Karpas-422 (cell line): ENCODE data around the gene ASTN2. TPM values are rescaled to one million over a fixed set of nuclear protein-coding genes. Genes with fewer than 3 reads are reported as not detected.

Experiments used
- DNase-seq: peaks from one replicate; pipeline ENCODE4 v3.0.0-alpha.2; 2015
- H2AFZ ChIP-seq: fragments of 200-600 bp; sonication (generic); 2 replicates; pipeline ENCODE4 v1.6.1; 2014; ENCODE audit warnings: antibody characterized with exemption, low read length, mixed read lengths
- H3K27ac ChIP-seq: fragments of 200-600 bp; sonication (generic); 2 replicates; pipeline ENCODE4 v1.5.1; 2014; ENCODE audit warnings: mild to moderate bottlenecking, low read length, moderate library complexity
- H3K27me3 ChIP-seq: fragments of 200-600 bp; sonication (generic); 2 replicates; pipeline ENCODE4 v1.6.1; 2014; ENCODE audit warnings: low read length, mixed read lengths
- H3K36me3 ChIP-seq: fragments of 200-600 bp; sonication (generic); 2 replicates; pipeline ENCODE4 v1.6.1; 2014; ENCODE audit warnings: low read length, mixed read lengths; ENCODE audit not compliant: insufficient read depth
- H3K4me1 ChIP-seq: fragments of 200-600 bp; sonication (generic); 2 replicates; pipeline ENCODE4 v1.6.1; 2014; ENCODE audit warnings: mild to moderate bottlenecking, low read length, mixed read lengths
- H3K4me2 ChIP-seq: fragments of 200-600 bp; sonication (generic); 2 replicates; pipeline ENCODE4 v1.6.1; 2014; ENCODE audit warnings: low read length, low read depth, mild to moderate bottlenecking; ENCODE audit not compliant: poor library complexity, severe bottlenecking
- H3K4me3 ChIP-seq: fragments of 200-600 bp; sonication (generic); 2 replicates; pipeline ENCODE4 v1.5.1; 2014; ENCODE audit warnings: mild to moderate bottlenecking, antibody characterized with exemption, low read length, mixed read lengths
- H3K79me2 ChIP-seq: fragments of 200-600 bp; sonication (generic); 2 replicates; pipeline ENCODE4 v1.6.1; 2014; ENCODE audit warnings: mild to moderate bottlenecking, low read length, mixed read lengths
- H3K9ac ChIP-seq: fragments of 200-600 bp; sonication (generic); 2 replicates; pipeline ENCODE4 v1.6.0; 2014; ENCODE audit warnings: low read length
- H3K9me2 ChIP-seq: fragments of 200-600 bp; sonication (generic), shearing (Covaris generic); replicated peaks from 2 replicates; pipeline ENCODE4 v1.6.0; 2014; ENCODE audit warnings: mild to moderate bottlenecking, low read length, moderate library complexity; ENCODE audit not compliant: insufficient read depth
- H3K9me3 ChIP-seq: fragments of 300-700, 200-600 bp; sonication (generic); 2 replicates; pipeline ENCODE4 v1.6.1; 2014; ENCODE audit warnings: low read length, mixed read lengths
- H4K20me1 ChIP-seq: fragments of 200-600 bp; sonication (generic); 2 replicates; pipeline ENCODE4 v1.6.1; 2014; ENCODE audit warnings: mild to moderate bottlenecking, antibody characterized with exemption, low read length, low read depth; ENCODE audit not compliant: insufficient read depth
- total RNA-seq: library from RNA; depleted of rRNA; stranded (reverse); fragments of >200 nt; shearing (Covaris generic); gene quantifications from 2 replicates; pipeline ENCODE4 v1.2.3, GENCODE V29; 2014; ENCODE audit warnings: low replicate concordance

Gene ASTN2
- total RNA-seq, 1 experiment from 2014 or later = 5.3 TPM

DNA sequence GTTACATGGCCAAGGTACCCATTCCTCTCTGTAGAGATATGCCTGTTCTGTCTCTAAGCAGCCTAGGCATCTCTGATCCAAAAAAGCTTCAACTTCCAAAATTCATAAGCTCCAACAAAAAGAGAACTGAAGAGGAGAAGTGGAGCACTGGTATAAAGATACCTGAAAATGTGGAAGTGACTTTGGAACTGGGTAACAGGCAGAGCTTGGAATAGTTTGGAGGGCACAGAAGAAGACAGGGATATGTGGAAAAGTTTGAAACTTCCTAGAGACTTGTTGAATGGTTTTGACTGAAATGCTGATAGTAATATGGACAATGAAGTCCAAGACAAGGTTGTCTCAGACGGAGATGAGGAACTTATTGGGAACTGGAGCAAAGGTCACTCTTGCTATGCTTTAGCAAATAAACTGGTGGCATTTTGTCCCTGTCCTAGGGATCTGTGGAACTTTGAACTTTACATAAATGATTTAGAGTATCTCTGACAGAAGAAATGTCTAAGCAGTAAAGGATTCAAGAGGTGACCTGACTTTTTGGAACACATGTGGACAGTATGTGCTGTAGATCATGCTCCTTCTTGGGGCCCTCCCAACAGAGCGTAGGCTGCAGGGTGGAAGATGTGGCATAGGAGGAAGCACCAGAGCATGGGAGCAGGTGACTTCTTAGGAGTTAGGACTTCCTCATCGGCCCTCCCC is 889.9 kb downstream of the ASTN2 start:
- H3K36me3 ChIP-seq = no peaks in the 10 kb centered on the region
- no peaks in the 10 kb centered on the region for H3K79me2 ChIP-seq
- no peak overlapping the region for H2AFZ ChIP-seq
- H3K27ac ChIP-seq = no peak overlapping the region
- no peak overlapping the region for H3K4me3 ChIP-seq
- no peak for DNase-seq
- H3K9me3 ChIP-seq = no peaks in the 10 kb centered on the region
- H3K9me2 ChIP-seq = no peaks in the 10 kb centered on the region
- H3K27me3 ChIP-seq = peaks cover 3% of the 10 kb centered on the region; the same call in 1 of the 2 replicates
- no peaks in the 10 kb centered on the region for H4K20me1 ChIP-seq
- H3K9ac ChIP-seq = no peak overlapping the region
- H3K4me1 ChIP-seq = no peaks in the 10 kb centered on the region
- no peak overlapping the region for H3K4me2 ChIP-seq

DNA sequence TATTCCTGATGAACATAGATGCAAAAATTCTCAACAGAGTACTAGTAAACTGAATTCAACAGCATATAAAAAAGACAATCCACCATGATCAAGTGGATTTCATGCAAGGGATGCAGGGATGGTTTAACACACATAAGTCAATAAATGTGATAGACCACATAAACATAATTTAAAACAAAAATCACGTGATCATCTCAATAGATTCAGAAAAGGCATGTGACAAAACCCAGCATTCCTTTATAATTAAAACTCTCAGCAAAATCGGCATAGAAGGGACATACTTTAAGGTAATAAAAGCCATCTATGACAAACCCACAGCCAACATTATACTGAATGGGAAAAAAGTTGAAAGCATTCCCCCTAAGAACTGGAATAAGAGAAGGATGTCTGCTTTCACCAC is 894.6 kb downstream of the ASTN2 start:
- Histone ChIP-seq H2AFZ (no peak overlapping the region), H3K79me2 (no peaks in the 10 kb centered on the region), H3K9ac (no peak overlapping the region), H4K20me1 (no peaks in the 10 kb centered on the region), H3K9me2 (no peaks in the 10 kb centered on the region), H3K4me2 (no peak overlapping the region), H3K36me3 (no peaks in the 10 kb centered on the region), H3K9me3 (no peaks in the 10 kb centered on the region), H3K4me3 (no peak overlapping the region), H3K27ac (no peak overlapping the region), H3K4me1 (no peaks in the 10 kb centered on the region), H3K27me3 (0 out of 2 replicates have a peak, but pooled peaks cover 3% of the 10 kb centered on the region)
- no peak for DNase-seq

DNA sequence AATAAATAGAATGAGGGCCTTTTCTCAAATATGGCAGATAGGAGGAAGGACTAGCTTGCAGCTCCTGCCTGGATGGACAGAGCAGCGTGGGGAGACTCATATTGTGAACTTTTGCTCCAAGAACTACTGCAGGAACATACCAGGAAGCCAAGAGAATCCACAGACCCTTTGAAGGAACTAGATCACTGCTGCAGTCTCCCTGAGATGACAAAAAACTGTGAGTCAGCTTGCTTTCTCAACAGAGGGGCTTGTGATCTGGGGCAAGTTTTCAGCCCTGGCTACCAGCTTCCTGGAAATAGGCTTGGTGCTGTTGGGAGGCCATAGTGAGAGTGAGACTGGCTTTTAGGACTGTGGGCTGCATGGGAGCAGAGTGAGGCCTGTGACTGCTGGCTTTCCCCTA is 898.4 kb downstream of the ASTN2 start:
- Histone ChIP-seq H3K27ac (no peak overlapping the region), H3K4me1 (no peaks in the 10 kb centered on the region), H3K27me3 (0 out of 2 replicates have a peak, but pooled peaks cover 3% of the 10 kb centered on the region), H3K36me3 (no peaks in the 10 kb centered on the region), H2AFZ (no peak overlapping the region), H3K9ac (no peak overlapping the region), H4K20me1 (no peaks in the 10 kb centered on the region), H3K79me2 (no peaks in the 10 kb centered on the region), H3K4me2 (no peak overlapping the region), H3K9me3 (no peaks in the 10 kb centered on the region), H3K4me3 (no peak overlapping the region), H3K9me2 (no peaks in the 10 kb centered on the region)
- no peak for DNase-seq

DNA sequence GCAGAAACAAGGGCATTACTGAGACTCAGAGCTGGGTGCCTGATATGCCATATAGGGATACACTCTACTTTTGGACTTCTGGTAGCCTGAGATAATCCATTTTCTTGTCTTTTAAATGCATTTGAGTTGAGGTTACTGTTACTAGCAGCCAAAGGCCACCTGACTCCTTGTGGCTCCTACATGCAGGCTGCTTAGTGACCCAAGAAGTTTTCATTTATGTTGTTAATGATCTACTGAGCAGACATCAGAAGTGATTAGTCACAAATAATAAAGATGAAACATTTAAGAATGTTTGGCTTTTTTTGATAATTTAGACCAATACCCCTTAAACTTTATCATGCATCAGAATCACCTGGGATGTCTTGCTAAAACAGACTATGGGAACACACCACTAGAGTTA is 899.3 kb downstream of the ASTN2 start:
- no peaks in the 10 kb centered on the region for H3K36me3 ChIP-seq
- H3K4me1 ChIP-seq = no peaks in the 10 kb centered on the region
- H3K27me3 ChIP-seq = 0 out of 2 replicates have a peak, but pooled peaks cover 3% of the 10 kb centered on the region
- no peaks in the 10 kb centered on the region for H3K9me2 ChIP-seq
- H3K9me3 ChIP-seq = no peaks in the 10 kb centered on the region
- DNase-seq = no peak
- no peak overlapping the region for H2AFZ ChIP-seq
- H3K4me2 ChIP-seq = no peak overlapping the region
- no peak overlapping the region for H3K4me3 ChIP-seq
- H3K79me2 ChIP-seq = no peaks in the 10 kb centered on the region
- H3K27ac ChIP-seq = no peak overlapping the region
- no peak overlapping the region for H3K9ac ChIP-seq
- H4K20me1 ChIP-seq = no peaks in the 10 kb centered on the region

DNA sequence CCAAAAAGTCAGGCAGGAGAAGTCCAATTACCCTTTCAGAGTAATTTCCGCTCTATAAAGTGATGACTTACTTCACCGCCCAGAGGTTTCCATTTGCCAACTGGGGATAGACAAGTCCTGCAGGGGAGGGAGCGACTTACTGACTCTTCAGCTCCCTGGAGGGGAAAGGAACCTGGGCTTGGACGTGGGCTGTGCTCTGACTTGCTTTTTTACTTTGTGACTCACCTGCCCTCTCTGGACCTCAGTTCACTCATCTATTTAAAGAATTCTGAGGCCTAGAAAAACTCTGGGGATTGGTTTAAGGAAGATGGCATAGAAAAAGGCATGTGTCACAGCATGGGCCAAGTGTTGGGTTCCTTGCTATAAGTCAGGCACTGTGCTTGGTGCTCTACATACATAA is 908.2 kb downstream of the ASTN2 start:
- H3K36me3 ChIP-seq = no peaks in the 10 kb centered on the region
- no peak overlapping the region for H3K4me2 ChIP-seq
- H3K79me2 ChIP-seq = no peaks in the 10 kb centered on the region
- H3K4me3 ChIP-seq = no peak overlapping the region
- no peak for DNase-seq
- H3K9me2 ChIP-seq = no peaks in the 10 kb centered on the region
- no peaks in the 10 kb centered on the region for H4K20me1 ChIP-seq
- H3K9ac ChIP-seq = no peak overlapping the region
- no peaks in the 10 kb centered on the region for H3K9me3 ChIP-seq
- no peak overlapping the region for H3K27ac ChIP-seq
- peaks cover 12% of the 10 kb centered on the region for H3K4me1 ChIP-seq
- no peaks in the 10 kb centered on the region for H3K27me3 ChIP-seq
- no peak overlapping the region for H2AFZ ChIP-seq

DNA sequence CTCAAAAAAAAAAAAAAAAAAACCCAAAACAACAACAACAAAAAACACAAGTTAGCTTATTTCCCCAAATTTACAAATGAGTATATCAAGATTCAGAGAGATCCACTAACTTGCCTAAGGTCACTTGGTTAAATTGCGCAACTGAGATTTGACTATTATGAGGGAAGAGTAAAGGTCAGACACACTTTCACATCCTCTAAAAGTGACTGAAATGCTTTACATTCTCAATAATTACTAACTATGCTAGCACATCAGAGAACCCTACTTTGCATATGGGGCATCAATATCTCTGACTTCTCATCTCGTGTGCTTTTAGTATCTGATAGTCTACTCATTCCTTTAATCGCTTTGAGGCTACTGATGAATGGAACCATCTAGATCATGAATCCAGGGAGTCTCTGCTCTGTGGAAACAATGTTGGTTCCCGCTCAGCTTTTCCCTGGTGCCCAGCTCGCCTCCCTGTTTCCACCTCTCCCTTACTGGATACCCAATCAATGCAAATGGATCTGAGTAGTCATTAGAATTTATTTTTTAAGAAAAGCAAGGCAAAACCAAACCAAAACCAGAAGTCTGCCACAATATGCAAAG is 909.9 kb downstream of the ASTN2 start:
- no peak overlapping the region for H2AFZ ChIP-seq
- no peaks in the 10 kb centered on the region for H3K9me2 ChIP-seq
- no peaks in the 10 kb centered on the region for H3K36me3 ChIP-seq
- H3K9ac ChIP-seq = no peak overlapping the region
- no peak overlapping the region for H3K27ac ChIP-seq
- H3K27me3 ChIP-seq = no peaks in the 10 kb centered on the region
- no peaks in the 10 kb centered on the region for H3K79me2 ChIP-seq
- H3K4me1 ChIP-seq = peaks cover 12% of the 10 kb centered on the region
- H4K20me1 ChIP-seq = no peaks in the 10 kb centered on the region
- peak; percentile 70 for DNase-seq
- H3K4me2 ChIP-seq = peak overlapping the region; percentile 38
- H3K4me3 ChIP-seq = no peak overlapping the region
- H3K9me3 ChIP-seq = no peaks in the 10 kb centered on the region

DNA sequence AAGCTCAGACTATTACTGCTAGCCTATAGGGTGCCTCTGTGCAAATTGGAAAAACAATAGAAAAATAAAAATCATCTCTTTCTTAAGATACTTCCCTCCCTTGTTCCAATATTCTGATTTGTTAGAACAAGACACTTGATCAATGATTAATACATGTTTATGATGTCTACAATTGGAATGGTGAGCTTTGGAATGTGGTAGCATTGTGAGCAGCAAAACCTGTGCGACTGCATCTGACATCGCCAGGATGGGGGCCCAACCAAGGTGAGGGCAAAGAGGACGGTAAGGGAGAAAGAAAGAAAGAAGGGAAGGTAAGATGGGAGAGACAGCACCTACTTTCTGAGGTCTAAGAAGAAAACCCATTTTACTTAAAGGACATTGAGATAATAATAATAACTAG is 910.8 kb downstream of the ASTN2 start:
- no peak for DNase-seq
- Histone ChIP-seq H3K4me3 (no peak overlapping the region), H3K4me2 (no peak overlapping the region), H3K27ac (no peak overlapping the region), H3K9ac (no peak overlapping the region), H3K9me2 (no peaks in the 10 kb centered on the region), H3K36me3 (no peaks in the 10 kb centered on the region), H3K79me2 (no peaks in the 10 kb centered on the region), H3K9me3 (no peaks in the 10 kb centered on the region), H2AFZ (no peak overlapping the region), H3K27me3 (no peaks in the 10 kb centered on the region), H4K20me1 (no peaks in the 10 kb centered on the region), H3K4me1 (peaks cover 12% of the 10 kb centered on the region)

DNA sequence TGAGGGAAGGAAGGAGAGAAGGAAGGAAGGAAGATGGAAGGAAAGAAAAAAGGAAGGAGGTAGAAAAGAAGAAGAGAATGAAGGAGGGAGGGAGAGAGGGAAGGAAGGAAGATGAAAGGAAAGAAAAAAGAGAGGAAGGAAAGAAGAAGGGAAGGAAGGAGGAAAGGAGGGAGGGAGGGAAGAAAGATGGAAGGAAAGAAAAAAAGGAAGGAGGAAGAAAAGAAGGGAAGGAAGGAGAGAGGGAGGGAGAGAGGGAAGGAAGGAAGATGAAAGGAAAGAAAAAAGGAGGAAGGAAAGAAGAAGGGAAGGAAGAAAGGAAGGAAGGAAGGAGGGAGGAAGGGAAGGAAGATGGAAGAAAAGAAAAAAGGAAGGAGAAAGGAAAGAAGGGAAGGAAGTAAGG is 912.1 kb downstream of the ASTN2 start:
- Histone ChIP-seq H3K9ac (no peak overlapping the region), H3K4me2 (no peak overlapping the region), H3K9me2 (no peaks in the 10 kb centered on the region), H3K79me2 (no peaks in the 10 kb centered on the region), H3K4me3 (no peak overlapping the region), H3K36me3 (no peaks in the 10 kb centered on the region), H4K20me1 (no peaks in the 10 kb centered on the region), H3K27ac (no peak overlapping the region), H3K27me3 (no peaks in the 10 kb centered on the region), H2AFZ (no peak overlapping the region), H3K4me1 (peaks cover 12% of the 10 kb centered on the region), H3K9me3 (no peaks in the 10 kb centered on the region)
- DNase-seq = no peak
